Coronary artery (tissue), 2 donors: ENCODE measurements around the gene FITM1.

ENCODE experiments used
- DNase-seq: peaks from one replicate; pipeline ENCODE4 v3.0.0-alpha.2; 2017; ENCODE audit warnings: low spot score
- H3K27ac ChIP-seq, 2 donors: fragments of 200-600 bp; sonication (generic); one replicate each; pipeline ENCODE4 v1.5.1; 2016 to 2019
- H3K4me3 ChIP-seq: fragments of 200-600 bp; sonication (generic); 2 replicates; pipeline ENCODE4 v1.5.1; 2016; ENCODE audit warnings: mild to moderate bottlenecking, moderate library complexity
- TF ChIP-seq, protein P1 (sequence below): fragments of 200-600 bp; sonication (generic); IDR thresholded peaks from one replicate; pipeline ENCODE4 v1.5.1; 2019; ENCODE audit warnings: antibody characterized with exemption

Gene FITM1

GRCh38 chr14:24135834-24136683, 5.6 kb downstream of the FITM1 start, which contains the start of gene PSME1:
PSME1 (plus strand) TSS chr14:24136194; CDS start chr14:24136263, 69 bp downstream.
- H3K27ac ChIP-seq, result peak within 1 kb of the TSS; percentile 90 to 91
- peak; percentile 94 for DNase-seq
- TF ChIP-seq, protein P1, sequence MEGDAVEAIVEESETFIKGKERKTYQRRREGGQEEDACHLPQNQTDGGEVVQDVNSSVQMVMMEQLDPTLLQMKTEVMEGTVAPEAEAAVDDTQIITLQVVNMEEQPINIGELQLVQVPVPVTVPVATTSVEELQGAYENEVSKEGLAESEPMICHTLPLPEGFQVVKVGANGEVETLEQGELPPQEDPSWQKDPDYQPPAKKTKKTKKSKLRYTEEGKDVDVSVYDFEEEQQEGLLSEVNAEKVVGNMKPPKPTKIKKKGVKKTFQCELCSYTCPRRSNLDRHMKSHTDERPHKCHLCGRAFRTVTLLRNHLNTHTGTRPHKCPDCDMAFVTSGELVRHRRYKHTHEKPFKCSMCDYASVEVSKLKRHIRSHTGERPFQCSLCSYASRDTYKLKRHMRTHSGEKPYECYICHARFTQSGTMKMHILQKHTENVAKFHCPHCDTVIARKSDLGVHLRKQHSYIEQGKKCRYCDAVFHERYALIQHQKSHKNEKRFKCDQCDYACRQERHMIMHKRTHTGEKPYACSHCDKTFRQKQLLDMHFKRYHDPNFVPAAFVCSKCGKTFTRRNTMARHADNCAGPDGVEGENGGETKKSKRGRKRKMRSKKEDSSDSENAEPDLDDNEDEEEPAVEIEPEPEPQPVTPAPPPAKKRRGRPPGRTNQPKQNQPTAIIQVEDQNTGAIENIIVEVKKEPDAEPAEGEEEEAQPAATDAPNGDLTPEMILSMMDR, result no peak
- peak within 1 kb of the TSS; percentile 83 for H3K4me3 ChIP-seq

- Histone ChIP-seq H3K4me3 (peak overlapping the region; percentile 83), H3K27ac (peak overlapping the region; percentile 90 to 91)
- no peak for DNase-seq
- TF ChIP-seq, protein P1, result no peak
Observed at GRCh38 chr14:24136684-24137528, 6.4 kb downstream of the FITM1 start.

DNA sequence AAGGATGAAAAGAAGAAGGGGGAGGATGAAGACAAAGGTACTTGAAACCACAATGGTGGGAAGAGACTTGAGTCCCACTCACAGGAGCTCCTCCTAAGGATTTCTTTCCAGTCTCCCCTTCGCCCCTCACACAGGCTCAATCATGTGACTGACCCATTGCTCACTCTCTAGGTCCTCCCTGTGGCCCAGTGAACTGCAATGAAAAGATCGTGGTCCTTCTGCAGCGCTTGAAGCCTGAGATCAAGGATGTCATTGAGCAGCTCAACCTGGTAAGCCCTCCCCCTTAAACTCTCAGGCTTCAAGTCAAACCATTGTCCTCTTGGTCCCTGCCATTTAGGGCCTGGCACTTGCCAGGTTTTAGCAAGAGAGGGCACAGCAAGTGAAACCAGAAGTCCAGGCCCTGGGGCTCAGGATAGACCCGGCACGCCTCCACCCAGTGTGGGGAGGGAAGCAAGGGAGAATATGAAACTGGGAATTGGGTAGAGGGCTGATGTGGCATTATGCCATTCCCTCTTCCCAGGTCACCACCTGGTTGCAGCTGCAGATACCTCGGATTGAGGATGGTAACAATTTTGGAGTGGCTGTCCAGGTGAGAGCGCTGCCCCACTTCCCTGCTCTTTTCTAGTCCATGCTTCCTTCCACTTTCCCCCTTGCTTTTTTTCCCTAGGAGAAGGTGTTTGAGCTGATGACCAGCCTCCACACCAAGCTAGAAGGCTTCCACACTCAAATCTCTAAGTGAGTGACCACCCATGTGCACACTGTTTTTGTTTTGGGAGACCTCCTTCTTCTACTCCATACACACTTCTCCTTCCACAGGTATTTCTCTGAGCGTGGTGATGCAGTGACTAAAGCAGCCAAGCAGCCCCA, 7.3 kb downstream of the FITM1 start:
- no peak overlapping the region for H3K4me3 ChIP-seq
- DNase-seq, result no peak
- TF ChIP-seq, protein P1, result no peak
- no peak overlapping the region for H3K27ac ChIP-seq

DNA sequence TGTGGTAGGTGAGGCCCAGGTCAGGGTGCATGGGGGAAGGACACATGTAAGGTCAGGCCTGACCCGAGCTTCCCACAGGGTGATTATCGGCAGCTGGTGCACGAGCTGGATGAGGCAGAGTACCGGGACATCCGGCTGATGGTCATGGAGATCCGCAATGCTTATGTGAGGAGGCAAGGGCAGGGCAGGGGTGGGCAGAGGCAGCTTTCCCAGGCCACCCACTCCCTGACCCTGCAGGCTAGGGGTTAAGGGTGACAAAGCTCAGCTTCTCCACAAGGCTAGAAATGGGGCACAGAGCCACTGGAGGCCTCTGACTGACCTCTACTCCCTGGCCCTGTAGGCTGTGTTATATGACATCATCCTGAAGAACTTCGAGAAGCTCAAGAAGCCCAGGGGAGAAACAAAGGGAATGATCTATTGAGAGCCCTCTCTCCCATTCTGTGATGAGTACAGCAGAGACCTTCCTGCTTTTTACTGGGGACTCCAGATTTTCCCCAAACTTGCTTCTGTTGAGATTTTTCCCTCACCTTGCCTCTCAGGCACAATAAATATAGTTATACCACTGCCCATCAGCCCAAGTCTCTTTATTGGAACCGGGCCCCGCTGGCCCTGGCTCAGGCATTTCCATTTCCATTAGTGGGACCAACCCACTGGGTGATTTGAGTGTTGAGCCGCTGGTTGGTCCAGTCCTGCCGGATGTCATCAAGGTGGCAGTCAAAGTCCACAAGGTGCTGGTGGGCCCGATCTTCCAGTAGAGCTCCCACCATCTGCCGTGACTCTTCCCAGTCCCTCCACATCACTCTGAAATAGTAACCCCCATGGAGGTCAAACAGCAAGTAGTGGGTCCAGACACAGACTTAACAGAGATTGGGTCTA, 8.2 kb downstream of the FITM1 start:
- Histone ChIP-seq H3K4me3 (no peak overlapping the region), H3K27ac (peak overlapping the region in 1 of 2 donors; percentile 17)
- DNase-seq, result no peak
- TF ChIP-seq, protein P1, result no peak

DNA sequence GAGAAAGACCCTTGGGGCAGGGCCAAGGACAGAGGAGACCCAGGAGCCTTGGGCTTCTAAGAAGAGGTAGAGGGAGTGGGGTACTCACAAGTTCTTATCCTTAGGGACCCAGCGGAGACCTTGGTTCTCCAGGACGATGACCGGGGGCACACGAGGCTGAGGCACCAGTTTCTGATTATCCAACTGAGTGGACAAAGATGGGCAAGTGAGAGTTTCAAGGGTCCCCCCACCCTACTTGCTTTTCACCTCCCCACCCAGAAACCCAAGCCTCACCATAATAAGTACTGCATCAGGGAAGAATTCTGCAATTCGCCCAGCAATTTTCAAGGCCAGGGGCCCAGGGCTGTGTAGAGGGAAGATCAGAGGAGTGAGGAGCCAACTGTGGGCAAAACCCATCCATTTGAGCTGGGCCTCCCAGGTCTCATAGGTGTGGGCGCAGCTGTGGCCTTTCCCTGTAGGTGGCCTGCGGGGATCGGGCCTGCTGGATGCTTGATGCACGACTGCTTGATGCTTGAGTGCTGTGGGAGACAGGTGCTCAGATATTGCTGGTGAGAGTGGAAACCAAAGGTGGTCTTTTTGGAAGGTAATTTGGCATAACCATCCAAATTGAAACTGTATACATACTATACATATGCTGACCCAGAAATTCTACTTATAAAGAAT, 8.9 kb downstream of the FITM1 start:
- Histone ChIP-seq H3K4me3 (no peak overlapping the region), H3K27ac (peak overlapping the region in 1 of 2 donors; percentile 17)
- DNase-seq, result no peak
- TF ChIP-seq, protein P1, result no peak
